ENCODE data around the gene YPEL5.
"Not testable (repeated sequence)": the region's sequence is repeated elsewhere in the genome, so short reads cannot be mapped to it uniquely, and the experiment has no call there.

YPEL5 gene

DNA sequence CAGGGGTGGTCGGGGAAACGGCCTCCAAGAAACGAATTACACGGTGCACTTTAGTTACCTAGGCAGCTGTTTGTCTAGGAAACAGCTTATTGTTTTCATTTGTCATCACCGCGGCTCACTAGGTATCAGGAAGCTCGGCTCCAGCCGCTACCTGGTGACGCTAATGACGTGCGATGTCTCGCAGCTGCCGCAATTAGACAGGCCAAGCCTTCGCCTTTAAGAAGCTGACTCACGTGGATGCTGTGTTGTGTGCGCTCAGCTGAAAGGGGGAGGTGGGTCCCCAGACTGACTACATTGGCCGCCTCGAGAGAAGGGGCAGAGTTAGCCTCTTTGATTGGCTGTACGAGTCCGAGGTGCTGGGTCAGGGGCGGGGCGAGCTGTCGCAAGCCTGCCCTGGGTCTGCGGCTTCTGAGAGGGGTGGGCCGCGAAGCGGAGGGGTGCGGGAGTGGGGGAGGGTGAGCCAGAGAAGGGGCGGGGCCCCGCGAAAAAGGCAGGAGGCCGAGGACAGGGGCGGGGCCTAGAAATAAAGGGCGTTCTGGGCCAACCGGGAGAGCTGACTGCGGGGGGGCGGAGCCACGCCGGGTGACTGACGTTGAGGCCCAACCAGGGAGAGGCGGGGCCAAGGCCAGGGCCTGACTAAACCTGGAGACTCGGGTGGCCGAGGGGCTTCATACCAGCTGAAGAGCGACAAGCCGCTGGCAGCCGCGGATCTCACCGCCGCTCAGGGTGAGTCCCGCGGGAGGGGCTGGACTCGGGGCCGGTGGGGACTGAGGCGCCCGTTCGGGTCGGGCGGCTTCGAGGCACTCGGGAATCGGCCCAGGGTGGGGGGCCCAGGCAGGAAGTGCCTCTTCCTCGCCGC lies at the start of gene YPEL5:
YPEL5 (plus strand) TSS at position 671 of the 859 bp plus-strand sequence. CDS start 9,645 bp downstream, outside the sequence.
- DNase-seq (ENCODE audit: low read depth), result peak; percentile 98

DNA sequence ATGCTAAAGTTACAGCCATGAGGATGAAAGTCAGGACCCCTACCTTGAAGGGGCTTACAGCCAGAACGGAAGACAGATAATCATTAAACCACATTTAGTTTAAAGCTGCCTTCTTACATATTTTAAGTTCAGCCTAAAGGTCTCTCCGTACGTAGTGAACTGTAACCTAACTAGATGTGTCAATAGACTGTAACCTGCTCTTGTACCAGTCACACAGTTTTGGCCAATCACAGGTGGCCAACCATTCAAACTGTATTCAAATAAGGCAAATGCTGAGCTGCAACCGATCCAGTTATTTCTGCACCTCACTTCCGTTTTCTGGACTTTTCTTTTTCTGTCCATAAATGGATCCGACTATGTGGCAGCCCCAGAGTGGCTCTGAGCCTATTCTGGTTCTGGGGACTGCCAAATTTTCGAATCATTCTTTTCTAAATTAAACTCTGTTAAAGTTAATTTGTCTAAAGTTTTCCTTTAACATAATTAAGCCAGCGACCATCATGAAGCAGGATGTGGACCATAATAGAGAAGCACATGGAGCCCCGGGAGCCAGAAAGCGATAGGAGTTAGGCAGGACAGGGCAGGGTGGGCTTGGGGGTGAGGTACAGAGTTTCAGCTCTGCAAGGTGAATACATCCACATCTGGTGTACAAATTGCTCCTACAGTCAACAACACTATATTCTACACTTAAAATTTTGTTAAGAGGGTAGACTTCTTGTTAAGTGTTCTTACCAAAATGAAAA lies 48.4 kb upstream of the YPEL5 start:
- no peak for DNase-seq (ENCODE audit: low read depth)

DNA sequence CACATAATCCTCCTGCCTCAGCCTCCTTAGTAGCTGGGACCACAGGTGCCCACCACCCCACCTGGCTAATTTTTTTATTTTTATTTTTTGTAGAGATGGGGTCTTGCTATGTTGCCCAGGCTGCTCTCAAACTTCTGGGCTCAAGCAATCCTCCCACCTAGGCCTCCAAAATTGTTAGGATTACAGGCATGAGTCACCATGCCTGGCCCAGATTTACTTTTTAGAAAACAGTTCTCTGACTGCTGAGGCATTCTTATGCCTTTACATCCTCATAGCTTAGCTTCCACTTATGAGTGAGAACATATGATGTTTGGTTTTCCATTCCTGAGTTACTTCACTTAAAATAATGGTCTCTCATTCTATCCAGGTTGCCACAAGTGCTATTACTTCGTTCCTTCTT lies 47.4 kb upstream of the YPEL5 start:
- not testable (repeated sequence) for DNase-seq (ENCODE audit: low read depth)

DNA sequence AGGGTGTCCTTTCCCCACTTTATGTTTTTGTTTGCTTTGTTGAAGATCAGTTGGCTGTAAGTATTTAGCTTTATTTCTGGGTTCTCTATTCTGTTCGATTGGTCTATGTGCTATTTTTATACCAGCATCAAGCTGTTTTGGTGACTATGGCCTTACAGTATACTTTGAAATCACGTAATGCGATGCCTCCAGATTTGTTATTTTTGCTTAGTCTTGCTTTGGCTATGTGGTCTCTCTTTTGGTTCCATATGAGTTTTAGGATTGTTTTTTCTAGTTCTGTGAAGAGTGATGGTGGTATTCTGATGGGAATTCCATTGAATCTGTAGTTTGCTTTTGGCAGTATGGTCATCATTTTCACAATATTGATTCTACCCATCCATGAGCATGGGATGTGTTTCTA lies 46.1 kb upstream of the YPEL5 start:
- not testable (repeated sequence) for DNase-seq (ENCODE audit: low read depth)

DNA sequence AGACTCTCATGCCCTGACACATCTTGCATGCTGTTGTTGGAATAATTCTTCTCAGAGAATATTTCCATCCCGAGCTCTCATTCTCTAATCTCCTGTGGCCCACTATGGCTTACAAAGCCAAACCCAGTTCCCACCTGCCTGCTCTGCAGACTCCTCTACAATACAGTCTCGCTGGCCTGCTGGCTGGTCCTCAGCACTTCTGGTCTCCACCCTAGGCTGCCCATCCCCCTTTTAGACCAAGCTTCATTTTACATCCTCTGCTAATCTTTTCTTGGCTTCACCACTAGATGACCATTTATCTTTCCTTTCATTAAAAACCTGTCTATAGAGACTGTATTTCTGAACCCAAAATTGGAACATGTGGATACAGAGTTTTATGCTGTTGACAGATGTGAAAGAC lies 42.5 kb upstream of the YPEL5 start:
- DNase-seq (ENCODE audit: low read depth), result no peak

DNA sequence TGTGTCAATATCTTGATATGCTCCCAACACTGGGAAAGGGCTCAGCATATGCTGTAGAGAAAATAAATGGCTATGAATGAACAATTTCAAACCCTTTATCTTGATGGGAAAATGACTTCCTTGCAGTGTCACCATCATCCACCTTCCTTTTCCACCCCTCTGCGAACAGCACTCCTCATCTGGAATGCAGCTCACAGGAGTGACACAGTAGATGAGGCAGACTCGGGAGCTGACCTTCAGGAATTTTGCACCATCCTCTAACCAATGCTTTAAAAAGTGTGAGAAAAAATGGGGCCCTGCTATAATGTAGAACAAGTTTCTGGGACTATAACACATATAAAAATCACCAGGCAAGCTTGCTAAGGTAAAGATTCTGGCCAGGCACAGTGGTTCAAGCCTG lies 41.3 kb upstream of the YPEL5 start:
- DNase-seq (ENCODE audit: low read depth), result no peak

DNA sequence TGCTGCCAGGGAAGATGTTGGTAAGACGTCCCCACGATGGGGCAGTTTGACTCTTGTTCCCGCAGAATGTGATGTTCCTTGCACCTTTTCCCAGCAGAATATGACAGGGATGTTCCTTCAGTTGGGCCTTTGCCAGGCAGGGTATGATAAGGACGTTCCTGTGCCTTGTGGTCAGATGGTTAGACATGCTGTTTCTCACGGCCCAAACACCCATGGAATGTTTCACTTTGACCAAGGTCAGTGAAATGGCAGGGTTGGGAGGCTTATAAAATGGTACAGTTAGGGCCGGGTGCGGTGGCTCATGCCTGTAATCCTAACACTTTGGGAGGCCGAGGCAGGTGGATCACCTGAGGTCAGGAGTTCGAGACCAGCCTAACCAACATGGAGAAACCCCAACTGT lies 40.3 kb upstream of the YPEL5 start:
- peak; percentile 43 for DNase-seq (ENCODE audit: low read depth)

DNA sequence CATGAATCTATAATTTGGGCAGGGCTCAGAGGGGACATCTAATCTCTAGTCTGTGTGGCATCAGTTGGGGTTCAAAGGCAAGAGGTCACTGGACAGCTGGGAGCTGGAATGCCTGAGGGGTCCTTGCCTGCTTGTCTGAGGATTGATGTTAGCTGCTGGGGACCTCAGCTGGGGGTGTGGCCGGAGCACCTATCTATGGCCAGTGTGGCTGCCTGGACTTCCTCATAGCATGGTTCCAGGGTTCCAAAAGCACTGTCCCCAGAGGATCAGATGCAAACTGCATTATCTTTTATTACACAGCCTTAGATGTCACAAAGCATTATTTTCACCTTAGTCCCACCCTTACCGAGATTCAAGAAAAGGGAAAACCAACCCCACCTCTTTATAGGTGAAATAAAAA lies 38.6 kb upstream of the YPEL5 start:
- DNase-seq (ENCODE audit: low read depth), result no peak

DNA sequence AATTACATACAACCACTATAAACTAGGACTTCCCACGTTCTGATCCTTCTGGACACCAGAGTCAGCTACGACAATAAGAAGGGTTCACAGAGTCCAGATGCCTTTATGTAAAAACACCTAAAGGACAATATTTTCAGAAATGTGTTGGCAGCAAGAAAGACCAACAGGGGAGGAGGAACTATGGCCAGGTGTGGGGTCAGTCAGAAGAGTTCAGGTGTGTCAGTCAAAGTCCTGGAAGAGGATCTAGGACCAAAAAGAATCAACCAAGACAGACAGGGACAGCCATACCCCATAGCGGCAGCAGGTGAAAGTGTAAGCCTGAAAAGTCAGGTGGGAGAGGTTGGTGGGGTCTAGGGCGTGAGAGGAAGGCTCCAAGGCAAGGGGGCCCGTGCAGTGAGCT lies 38.0 kb upstream of the YPEL5 start:
- no peak for DNase-seq (ENCODE audit: low read depth)

DNA sequence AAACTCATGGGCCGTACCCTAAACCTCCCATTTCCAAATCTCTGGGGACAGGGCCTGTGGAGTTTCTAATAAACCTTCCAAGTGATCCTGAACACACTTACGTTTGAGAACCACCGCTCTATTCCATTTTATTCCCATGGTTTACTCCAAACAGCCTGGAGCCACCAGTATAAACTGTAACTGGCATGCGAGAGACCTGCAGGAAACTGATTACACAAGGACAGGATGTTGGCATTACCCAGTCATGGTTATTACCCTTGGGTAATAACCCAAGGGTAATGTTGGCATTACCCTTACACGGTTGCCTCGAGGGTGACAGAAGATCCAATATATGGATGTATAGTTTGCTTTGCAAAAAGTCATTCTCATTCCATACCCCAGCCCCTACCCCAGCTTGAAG lies 37.0 kb upstream of the YPEL5 start:
- DNase-seq (ENCODE audit: low read depth), result no peak

DNA sequence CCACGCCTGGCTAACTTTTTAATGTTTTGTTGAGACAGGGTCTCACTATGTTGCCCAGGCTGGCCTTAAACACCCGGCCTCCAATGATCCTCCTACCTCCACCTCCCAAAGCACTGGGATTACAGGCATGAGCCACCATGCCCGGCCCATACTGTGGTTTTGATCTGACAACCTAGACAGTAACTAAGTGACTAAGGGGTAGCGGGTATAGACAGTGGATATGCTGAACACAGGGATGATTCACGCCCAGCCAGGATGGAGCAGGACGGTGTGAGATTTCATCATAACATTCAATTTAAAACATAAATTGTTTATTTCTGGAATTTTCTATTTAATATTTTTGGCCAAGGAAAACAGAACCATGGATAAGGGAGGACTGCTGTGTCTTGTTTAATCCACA lies 36.0 kb upstream of the YPEL5 start:
- no peak for DNase-seq (ENCODE audit: low read depth)

DNA sequence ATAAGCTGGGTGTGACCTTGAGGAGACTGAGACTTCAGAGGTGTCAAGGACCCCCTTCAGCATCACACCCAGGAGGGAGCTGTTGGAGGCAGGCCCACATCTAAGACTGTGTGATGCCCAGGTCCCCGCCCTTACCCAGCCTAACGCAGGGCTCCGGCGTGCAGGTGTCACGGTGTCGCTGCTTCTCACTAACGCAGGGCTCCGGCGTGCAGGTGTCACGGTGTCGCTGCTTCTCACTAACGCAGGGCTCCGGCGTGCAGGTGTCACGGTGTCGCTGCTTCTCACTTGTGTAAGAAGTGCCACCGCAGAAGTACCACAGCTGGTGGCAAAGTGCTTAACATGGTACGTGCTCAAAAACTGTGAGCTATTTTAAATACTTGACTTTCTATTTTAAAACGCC lies 35.6 kb upstream of the YPEL5 start:
- DNase-seq (ENCODE audit: low read depth), result not testable (repeated sequence)

DNA sequence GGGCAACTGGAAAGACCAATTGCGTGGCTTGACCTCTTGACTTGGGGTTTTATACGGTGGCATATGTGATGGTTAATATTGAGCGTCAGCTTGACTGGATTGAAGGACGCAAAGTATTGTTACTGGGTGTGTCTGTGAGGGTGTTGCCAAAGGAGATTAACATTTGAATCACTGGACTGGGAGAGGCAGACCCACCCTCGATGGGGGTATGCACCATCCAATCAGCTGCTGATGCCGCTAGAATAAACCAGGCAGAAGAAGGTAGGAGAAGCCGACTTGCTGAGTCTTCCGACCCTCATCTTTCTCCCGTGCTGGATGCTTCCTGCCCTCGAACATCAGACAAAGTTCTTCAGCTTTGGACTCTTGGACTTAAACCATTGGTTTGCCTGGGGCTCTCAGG lies 34.2 kb upstream of the YPEL5 start:
- DNase-seq (ENCODE audit: low read depth), result no peak

DNA sequence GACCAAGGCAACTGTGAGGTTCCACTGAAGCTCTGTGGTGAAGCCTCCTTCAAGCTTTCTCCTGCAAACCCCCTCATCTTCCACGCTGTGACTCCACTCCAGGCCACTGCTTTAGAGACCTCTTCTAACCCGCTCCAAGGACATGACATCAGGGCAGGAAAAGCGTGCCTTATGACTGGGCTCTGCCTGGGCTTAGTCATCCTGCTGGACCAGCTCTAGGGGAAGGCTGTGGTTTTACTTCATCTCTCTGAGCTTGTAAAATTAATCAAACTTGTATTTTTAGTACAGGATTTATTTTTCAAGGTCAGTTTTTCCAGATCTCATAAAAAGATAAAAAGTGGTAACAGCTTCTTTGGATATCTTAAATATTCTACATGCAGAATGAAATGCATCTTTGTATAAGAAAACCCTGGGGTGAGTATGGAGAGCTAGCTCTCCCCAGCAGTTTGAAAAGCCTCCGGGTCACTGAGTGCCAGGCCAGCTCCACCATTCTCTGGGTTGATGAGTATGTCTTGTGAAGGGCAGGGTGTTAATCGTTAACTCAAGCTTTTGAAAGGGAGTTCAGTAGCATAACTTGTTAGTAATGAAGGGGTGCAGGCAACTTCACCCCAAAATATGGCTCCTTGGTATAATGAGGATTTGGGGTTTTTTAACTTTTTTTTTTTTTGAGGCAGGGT lies 33.1 kb upstream of the YPEL5 start:
- DNase-seq (ENCODE audit: low read depth), result peak; percentile 83

DNA sequence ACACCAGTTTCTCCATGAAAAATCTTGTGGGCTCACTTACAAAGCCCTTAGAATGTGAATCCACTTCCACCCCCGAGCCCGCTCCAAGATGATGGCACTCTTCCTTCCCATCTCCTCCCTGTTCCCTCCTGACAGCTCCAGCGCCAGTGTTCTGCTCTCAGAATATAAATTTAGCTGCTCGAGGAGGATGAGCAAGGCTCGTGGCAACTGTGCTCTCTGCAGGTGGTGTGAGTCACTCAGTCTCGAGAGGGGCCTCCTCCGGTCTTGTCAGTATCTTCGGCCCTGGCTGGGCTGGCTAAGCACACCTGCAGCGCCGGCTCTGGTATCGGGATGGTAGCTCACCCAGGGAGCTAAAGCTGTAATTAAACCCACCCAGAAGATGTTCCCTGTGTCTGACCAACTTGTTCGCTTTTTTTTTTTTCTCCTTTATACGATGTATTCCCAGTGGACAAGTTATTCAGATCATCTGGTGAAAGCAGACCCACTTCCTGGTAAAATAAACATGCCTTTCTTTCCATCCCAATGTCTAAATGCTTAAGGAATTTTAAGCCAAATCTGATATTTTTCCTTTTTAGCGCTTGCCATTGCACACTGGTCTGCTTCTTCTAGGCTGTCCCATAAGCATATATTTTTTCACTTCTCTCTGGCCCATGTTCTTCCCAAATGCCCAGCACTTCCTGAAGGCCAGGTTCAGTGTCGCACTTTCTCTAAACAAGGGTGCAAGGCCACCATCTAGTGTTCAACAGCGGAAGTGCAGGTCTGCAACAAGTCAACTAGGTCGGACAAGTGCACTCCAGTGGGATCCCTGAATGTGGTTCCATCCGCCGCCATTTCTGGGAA lies 31.4 kb upstream of the YPEL5 start:
- peak; percentile 56 for DNase-seq (ENCODE audit: low read depth)

DNA sequence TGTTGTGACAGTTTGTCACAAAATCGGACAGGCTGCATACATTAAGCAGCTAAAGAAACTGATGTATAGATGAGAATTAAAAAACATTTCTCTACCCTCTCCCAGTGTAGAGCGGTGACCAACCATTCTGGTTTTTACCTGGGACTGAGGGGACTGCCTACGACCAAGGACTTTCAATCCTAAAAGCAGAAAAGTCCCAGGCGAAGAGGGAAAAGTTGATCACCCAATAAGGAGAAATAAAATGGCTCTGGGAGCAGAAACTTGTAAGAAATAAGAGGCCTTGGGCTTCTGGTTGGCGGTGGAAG lies 30.9 kb upstream of the YPEL5 start:
- no peak for DNase-seq (ENCODE audit: low read depth)

DNA sequence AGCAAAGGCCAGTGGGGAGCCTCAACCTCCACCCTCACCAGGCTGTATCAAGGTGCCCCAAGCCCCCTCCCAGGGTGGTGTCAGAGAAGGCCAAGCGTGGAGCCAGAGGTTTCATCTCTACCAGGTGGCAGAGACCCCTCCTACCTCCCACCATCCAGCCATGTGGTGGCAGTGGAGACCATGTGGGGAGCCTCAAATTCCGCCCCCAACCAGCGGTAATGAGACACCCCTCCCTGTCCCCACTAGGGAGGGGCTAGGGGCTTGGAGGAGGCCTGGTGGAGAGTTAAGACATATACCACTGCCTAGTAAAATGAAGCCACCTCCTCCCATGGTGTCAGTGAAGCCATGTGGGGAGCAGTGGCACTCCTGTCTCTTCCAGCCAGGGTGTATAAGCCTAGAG lies 24.4 kb upstream of the YPEL5 start:
- no peak for DNase-seq (ENCODE audit: low read depth)

DNA sequence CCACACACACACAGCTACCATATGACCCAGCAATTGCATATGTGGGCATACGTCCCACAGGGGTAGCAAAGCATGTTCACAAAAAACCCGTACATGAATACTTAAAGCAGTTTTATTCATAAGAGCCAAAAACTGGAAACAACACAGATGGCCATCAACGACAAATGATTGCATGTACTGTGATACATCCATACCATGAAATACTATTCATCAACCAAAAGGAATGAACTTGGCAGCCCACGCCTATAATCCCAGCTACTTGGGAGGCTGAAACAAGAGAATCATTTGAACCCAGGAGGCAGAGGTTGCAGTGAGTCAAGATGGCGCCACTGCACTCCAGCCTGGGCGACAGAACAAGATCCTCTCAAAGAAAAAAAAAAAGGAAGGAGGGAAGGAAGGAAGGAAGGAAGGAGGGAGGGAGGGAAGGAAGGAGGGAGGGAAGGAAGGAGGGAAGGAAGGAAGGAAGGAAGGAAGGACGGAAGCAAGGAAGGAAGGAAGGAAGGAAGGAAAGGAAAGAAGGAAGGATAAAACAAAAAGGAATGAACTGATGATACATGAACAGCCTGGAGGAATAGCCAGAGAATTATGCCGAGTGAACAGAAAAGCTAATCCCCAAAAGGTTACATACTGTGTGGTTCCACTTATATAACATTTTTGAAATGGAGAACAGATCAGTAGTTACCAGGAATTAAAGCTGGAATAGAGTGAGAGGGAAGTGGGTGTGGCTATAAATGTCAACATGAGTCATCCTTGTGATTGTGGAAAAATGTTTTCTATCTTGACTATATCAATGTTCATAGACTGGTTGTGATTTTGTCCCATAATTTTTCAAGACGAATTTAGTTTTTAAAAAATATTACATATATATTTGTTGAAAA lies 19.6 kb upstream of the YPEL5 start:
- no peak for DNase-seq (ENCODE audit: low read depth)

DNA sequence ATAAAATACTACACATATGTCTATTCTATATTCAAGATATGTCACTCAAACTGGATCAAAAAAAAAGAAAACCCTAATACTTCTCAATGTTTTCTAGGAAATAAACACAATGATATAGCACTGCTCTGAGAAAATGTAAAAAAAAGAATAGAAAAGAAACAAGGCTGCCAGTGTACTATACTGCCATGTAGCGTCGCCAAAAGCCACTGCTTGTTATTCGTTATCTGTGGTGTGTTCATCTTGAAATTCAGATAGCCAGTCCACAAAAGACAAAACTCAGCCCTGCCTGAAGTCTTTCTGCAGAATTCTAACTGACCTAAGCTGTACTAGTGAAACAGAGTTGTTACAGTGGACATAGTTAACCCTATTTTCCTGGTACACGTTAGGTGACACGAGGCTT lies 12.2 kb upstream of the YPEL5 start:
- no peak for DNase-seq (ENCODE audit: low read depth)

DNA sequence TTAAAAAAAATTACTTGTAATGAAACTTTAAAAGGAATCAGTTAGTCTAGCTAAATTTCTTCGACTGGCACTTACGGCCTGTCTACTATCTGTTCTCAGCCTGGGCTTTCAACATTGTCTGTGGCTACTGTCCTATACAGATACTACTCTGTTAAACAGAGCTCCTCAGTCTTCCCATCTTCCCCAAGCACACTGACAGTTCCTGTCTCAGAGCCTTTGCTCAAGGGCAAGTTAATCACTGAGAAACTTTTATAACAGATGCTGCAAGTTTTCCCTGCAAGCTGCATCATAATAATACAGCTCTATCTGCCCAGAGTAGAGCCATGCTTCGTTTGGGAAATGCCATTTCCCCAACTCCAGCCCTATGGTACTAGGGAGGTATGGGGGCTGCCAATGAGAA lies 11.3 kb upstream of the YPEL5 start:
- no peak for DNase-seq (ENCODE audit: low read depth)

DNA sequence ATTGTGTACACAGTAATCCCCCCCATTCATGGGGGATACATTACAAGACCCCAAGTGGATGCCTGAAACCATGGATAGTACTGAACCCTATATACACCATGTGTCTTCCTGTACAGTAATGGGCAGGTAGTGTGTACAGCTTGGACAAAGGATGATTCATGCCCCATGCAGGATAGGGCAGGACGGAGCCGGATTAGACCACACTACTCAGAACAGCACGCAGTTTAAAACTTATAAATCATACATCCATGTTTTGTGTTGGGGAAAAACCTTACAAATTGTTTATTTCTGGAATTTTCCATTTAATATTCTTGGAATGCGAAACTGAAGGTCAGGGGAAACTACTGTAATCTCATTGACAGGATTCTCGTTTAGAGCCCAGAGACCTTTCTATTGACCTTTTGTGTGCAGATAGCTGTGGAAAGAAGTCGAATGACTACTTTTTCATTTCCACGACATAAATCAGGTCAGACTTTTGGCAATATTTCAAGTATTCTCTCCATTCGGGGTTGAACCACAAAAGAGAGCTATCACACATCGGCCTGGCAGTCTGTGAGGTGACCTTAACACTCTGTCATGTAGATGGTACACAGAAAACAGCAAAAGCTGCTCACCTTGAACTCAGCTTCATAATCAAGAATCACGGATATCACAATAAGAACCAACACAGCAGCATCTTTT lies 9.9 kb upstream of the YPEL5 start:
- DNase-seq (ENCODE audit: low read depth), result no peak
